ENCODE data around the gene SERPINA4.

The SERPINA4 gene

GRCh38 chr14:94560751-94561655 lies at the start of gene SERPINA4:
Gene SERPINA4, plus strand, starts transcription at chr14:94561442. Its CDS starts 2,041 bp downstream, at chr14:94563483.
- no peak for DNase-seq

GRCh38 chr14:94514351-94514750 lies 46.9 kb upstream of the SERPINA4 start:
- DNase-seq: no peak

GRCh38 chr14:94515426-94515825 lies 45.8 kb upstream of the SERPINA4 start:
- DNase-seq: no peak

GRCh38 chr14:94515856-94516255 lies 45.4 kb upstream of the SERPINA4 start:
- DNase-seq: no peak

GRCh38 chr14:94517248-94517640 lies 44.0 kb upstream of the SERPINA4 start:
- no peak for DNase-seq

GRCh38 chr14:94517641-94518257 lies 43.5 kb upstream of the SERPINA4 start:
- DNase-seq: no peak

- DNase-seq: no peak
Observed at GRCh38 chr14:94521375-94522114, 39.7 kb upstream of the SERPINA4 start.

- no peak for DNase-seq
Observed at GRCh38 chr14:94522115-94522724, 39.0 kb upstream of the SERPINA4 start.

GRCh38 chr14:94523265-94523664 lies 38.0 kb upstream of the SERPINA4 start:
- no peak for DNase-seq

- no peak for DNase-seq
Observed at GRCh38 chr14:94524093-94524492, 37.1 kb upstream of the SERPINA4 start.

GRCh38 chr14:94531187-94531586 lies 30.1 kb upstream of the SERPINA4 start:
- DNase-seq: no peak

GRCh38 chr14:94532447-94532846 lies 28.8 kb upstream of the SERPINA4 start:
- no peak for DNase-seq

- DNase-seq: no peak
Observed at GRCh38 chr14:94535506-94535905, 25.7 kb upstream of the SERPINA4 start.

GRCh38 chr14:94536836-94537235 lies 24.4 kb upstream of the SERPINA4 start:
- peak in 1 of 3 experiments; percentile 9 for DNase-seq

- no peak for DNase-seq
Observed at GRCh38 chr14:94538070-94538740, 23.0 kb upstream of the SERPINA4 start.

- DNase-seq: no peak
Observed at GRCh38 chr14:94539181-94539580, 22.1 kb upstream of the SERPINA4 start.

GRCh38 chr14:94540031-94540794 lies 21.0 kb upstream of the SERPINA4 start:
- DNase-seq: peak in 1 of 3 experiments; percentile 11

GRCh38 chr14:94541234-94541975 lies 19.8 kb upstream of the SERPINA4 start:
- DNase-seq: no peak

GRCh38 chr14:94542111-94542810 lies 19.0 kb upstream of the SERPINA4 start:
- DNase-seq: no peak

- no peak for DNase-seq
Observed at GRCh38 chr14:94542811-94543440, 18.3 kb upstream of the SERPINA4 start.
